Left ventricle myocardium inferior (tissue), 1 donor: ENCODE data around the gene FAM204A. TPM values are rescaled to one million over a fixed set of nuclear protein-coding genes. Genes with fewer than 3 reads are reported as not detected.

ENCODE experiments used
- DNase-seq: peaks from one replicate; pipeline ENCODE4 v3.0.0-alpha.2; 2020
- H3K27ac ChIP-seq: fragments of 200-600 bp; replicated peaks from 2 replicates; pipeline ENCODE4 v1.8.0; 2021
- H3K27me3 ChIP-seq: fragments of 200-600 bp; 2 replicates; pipeline ENCODE4 v1.8.0; 2021; ENCODE audit warnings: low read depth
- H3K36me3 ChIP-seq: fragments of 200-600 bp; 2 replicates; pipeline ENCODE4 v1.8.0; 2021
- H3K4me1 ChIP-seq: fragments of 200-600 bp; 2 replicates; pipeline ENCODE4 v1.8.0; 2021
- H3K4me3 ChIP-seq: fragments of 200-600 bp; 2 replicates; pipeline ENCODE4 v1.8.0; 2021; ENCODE audit warnings: mild to moderate bottlenecking, moderate library complexity
- H3K9me3 ChIP-seq: fragments of 200-600 bp; replicated peaks from 2 replicates; pipeline ENCODE4 v1.8.0; 2021
- CTCF ChIP-seq: fragments of 200-600 bp; IDR thresholded peaks from 2 replicates; pipeline ENCODE4 v1.8.0; 2021; ENCODE audit warnings: antibody characterized with exemption, mild to moderate bottlenecking, borderline replicate concordance
- intact Hi-C: fragments of 100-400 bp; cut with micrococcal nuclease; formaldehyde crosslinking; loops from one replicate; pipeline ENCODE4 v1.11.0; 2022
- total RNA-seq: library from RNA; stranded (reverse); fragmentation: NEBNext Ultra II Directional; extraction: Animal tissue kit (Norgen Biotek cat#: 25700); gene quantifications from one replicate; pipeline ENCODE4 v1.2.1, GENCODE V29; 2021
- donor health status: DM: no; HTN: yes; CAD: no; lungs with severe emphysema.

FAM204A gene
- total RNA-seq, 1 donor from 2014 or later = 58.9 TPM

GRCh38 chr10:118307859-118308258, 34.3 kb downstream of the FAM204A start:
- H3K9me3 ChIP-seq = no peaks in the 10 kb centered on the region
- H3K4me3 ChIP-seq = no peak overlapping the region
- no peaks in the 10 kb centered on the region for H3K27me3 ChIP-seq
- intact Hi-C loops = no loop called here
- peaks cover 18% of the 10 kb centered on the region for H3K4me1 ChIP-seq
- H3K36me3 ChIP-seq = peaks cover 61% of the 10 kb centered on the region
- H3K27ac ChIP-seq = no peak overlapping the region
- no peak for DNase-seq
- TF ChIP-seq CTCF = no peak

GRCh38 chr10:118307220-118307619, 34.9 kb downstream of the FAM204A start:
- Histone ChIP-seq H3K27ac (peak overlapping the region; percentile 7), H3K9me3 (no peaks in the 10 kb centered on the region), H3K4me1 (peaks cover 18% of the 10 kb centered on the region), H3K36me3 (peaks cover 54% of the 10 kb centered on the region), H3K27me3 (no peaks in the 10 kb centered on the region), H3K4me3 (no peak overlapping the region)
- no peak for TF ChIP-seq CTCF
- intact Hi-C loops = no loop called here
- DNase-seq = no peak

- H3K27ac ChIP-seq = no peak overlapping the region
- H3K4me3 ChIP-seq = no peak overlapping the region
- TF ChIP-seq CTCF = no peak
- intact Hi-C loops = no loop called here
- H3K9me3 ChIP-seq = no peaks in the 10 kb centered on the region
- DNase-seq = no peak
- H3K36me3 ChIP-seq = peaks cover 40% of the 10 kb centered on the region
- H3K4me1 ChIP-seq = peaks cover 18% of the 10 kb centered on the region
- no peaks in the 10 kb centered on the region for H3K27me3 ChIP-seq
Measured at GRCh38 chr10:118305730-118306129, 36.4 kb downstream of the FAM204A start.

GRCh38 chr10:118304521-118304920, 37.6 kb downstream of the FAM204A start:
- no peak overlapping the region for H3K27ac ChIP-seq

DNA sequence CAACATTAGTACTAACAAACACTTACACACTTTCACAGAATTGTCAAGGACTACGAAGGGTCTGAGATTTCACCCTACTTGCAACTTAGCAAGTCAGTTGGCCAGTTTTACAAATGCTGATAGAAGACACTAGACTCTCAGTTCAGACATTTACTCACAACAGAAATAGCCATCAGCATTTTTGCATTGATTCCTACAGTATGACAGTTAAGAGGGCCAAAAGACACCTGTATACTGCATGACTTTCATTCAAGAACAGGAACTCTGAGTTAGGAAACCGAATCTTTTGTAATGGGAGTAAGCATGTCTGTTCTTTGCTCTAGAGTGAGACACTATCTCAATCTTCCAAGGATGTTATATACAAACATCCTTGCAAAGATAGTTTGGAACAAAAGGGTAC, 40.9 kb downstream of the FAM204A start:
- Histone ChIP-seq H3K9me3 (no peaks in the 10 kb centered on the region), H3K36me3 (peaks cover 13% of the 10 kb centered on the region), H3K27me3 (no peaks in the 10 kb centered on the region), H3K27ac (no peak overlapping the region), H3K4me1 (no peaks in the 10 kb centered on the region), H3K4me3 (no peak overlapping the region)
- intact Hi-C loops = no loop called here
- DNase-seq = no peak
- TF ChIP-seq CTCF = no peak

More at GRCh38 chr10:118304521-118304920, 37.6 kb downstream of the FAM204A start:
- peaks cover 18% of the 10 kb centered on the region for H3K4me1 ChIP-seq
- TF ChIP-seq CTCF = no peak
- no peak overlapping the region for H3K4me3 ChIP-seq
- DNase-seq = no peak
- intact Hi-C loops = no loop called here
- peaks cover 30% of the 10 kb centered on the region for H3K36me3 ChIP-seq
- H3K9me3 ChIP-seq = no peaks in the 10 kb centered on the region
- no peaks in the 10 kb centered on the region for H3K27me3 ChIP-seq

- no peak for TF ChIP-seq CTCF
- intact Hi-C loops = no loop called here
Measured at GRCh38 chr10:118300320-118300719, 41.8 kb downstream of the FAM204A start.

More at GRCh38 chr10:118300320-118300719, 41.8 kb downstream of the FAM204A start:
- H3K27ac ChIP-seq = no peak overlapping the region
- no peaks in the 10 kb centered on the region for H3K9me3 ChIP-seq
- H3K27me3 ChIP-seq = no peaks in the 10 kb centered on the region
- no peak for DNase-seq
- no peak overlapping the region for H3K4me3 ChIP-seq
- H3K4me1 ChIP-seq = no peaks in the 10 kb centered on the region
- H3K36me3 ChIP-seq = peaks cover 7% of the 10 kb centered on the region
